HL-60 (cell line): Measurements from ENCODE around the gene ZNF205.

Source experiments
- DNase-seq, 2 experiments: peaks; one replicate each; pipeline ENCODE4 v3.0.0-alpha.2; 2010 to 2020; ENCODE audit warnings: low read depth in 1 of 2, low spot score in 1 of 2
- H3K27ac ChIP-seq: fragments of 250-450 bp; sonication (Bioruptor Pico); replicated peaks from 2 replicates; pipeline ENCODE4 v1.5.1; 2020; ENCODE audit warnings: mild to moderate bottlenecking, moderate library complexity
- H3K27me3 ChIP-seq: fragments of 250-450 bp; sonication (Bioruptor Pico); 2 replicates; pipeline ENCODE4 v1.5.1; 2021; ENCODE audit warnings: mild to moderate bottlenecking, moderate library complexity; ENCODE audit not compliant: insufficient read depth, poor library complexity, severe bottlenecking
- H3K4me3 ChIP-seq: replicated peaks from 2 replicates; pipeline ENCODE4 v1.5.1; 2011; ENCODE audit warnings: mild to moderate bottlenecking, control low read depth, low read length; ENCODE audit not compliant: insufficient read depth
- CTCF ChIP-seq: IDR thresholded peaks from one replicate; pipeline ENCODE4 v1.5.1; 2011; ENCODE audit warnings: low read length, control low read depth, inconsistent platforms; ENCODE audit not compliant: insufficient read depth
- GABPA ChIP-seq: IDR thresholded peaks from 2 replicates; pipeline ENCODE4 v1.6.1; 2012; ENCODE audit warnings: low read depth
- POLR2AphosphoS5 ChIP-seq: IDR thresholded peaks from 2 replicates; pipeline ENCODE4 v1.6.1; 2012; ENCODE audit warnings: low read depth
- REST ChIP-seq: IDR thresholded peaks from 2 replicates; pipeline ENCODE4 v1.6.1; 2012; ENCODE audit warnings: low read depth; ENCODE audit not compliant: insufficient replicate concordance
- SPI1 ChIP-seq: IDR thresholded peaks from 2 replicates; pipeline ENCODE4 v1.6.1; 2012; ENCODE audit warnings: low read depth, mild to moderate bottlenecking, borderline replicate concordance

The ZNF205 gene

GRCh38 chr16:3092501-3092941, 19.9 kb upstream of the ZNF205 start:
- Histone ChIP-seq H3K27ac (no peak overlapping the region), H3K27me3 (no peaks in the 10 kb centered on the region), H3K4me3 (no peak overlapping the region)
- no peak for DNase-seq
- TF ChIP-seq SPI1, result no peak
- no peak for TF ChIP-seq POLR2AphosphoS5
- TF ChIP-seq REST, result no peak
- no peak for TF ChIP-seq CTCF
- TF ChIP-seq GABPA, result no peak

- TF ChIP-seq REST (no peak), GABPA (no peak), CTCF (peak; percentile 36)
- peak in 1 of 2 experiments; percentile 57 for DNase-seq
- Histone ChIP-seq H3K4me3 (no peak overlapping the region), H3K27me3 (no peaks in the 10 kb centered on the region), H3K27ac (no peak overlapping the region)
These were observed 17.9 kb upstream of the ZNF205 start for GRCh38 chr16:3094289-3095027.

DNA sequence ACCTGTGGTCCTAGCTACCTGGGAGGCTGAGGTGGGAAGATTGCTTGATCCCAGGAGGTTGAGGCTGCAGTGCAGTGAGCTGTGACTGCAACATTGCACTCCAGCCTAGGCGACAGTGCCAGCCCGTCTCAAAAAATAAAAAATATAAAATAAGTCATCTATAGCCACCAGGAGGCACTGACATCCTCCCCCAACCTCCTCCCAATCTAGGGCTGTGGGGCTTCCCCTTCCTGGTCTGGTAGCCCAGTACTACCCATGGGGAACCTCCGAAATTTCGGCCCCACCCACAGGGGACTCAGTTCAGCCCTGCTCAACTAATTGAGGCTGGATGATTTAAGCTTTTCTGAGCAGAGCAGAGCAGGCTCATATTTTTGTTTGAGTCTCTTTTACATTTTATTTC, 16.5 kb upstream of the ZNF205 start:
- peak; percentile 62 to 89 for DNase-seq
- Histone ChIP-seq H3K4me3 (no peak overlapping the region), H3K27me3 (no peaks in the 10 kb centered on the region), H3K27ac (0 out of 2 replicates have a peak overlapping the region, but pooled peaks have one; percentile 10)
- peak; percentile 40; the same call in 1 of the 2 replicates for TF ChIP-seq SPI1
- no peak for TF ChIP-seq CTCF
- no peak for TF ChIP-seq REST
- TF ChIP-seq POLR2AphosphoS5, result no peak
- no peak for TF ChIP-seq GABPA
